GM19438 (cell line): ENCODE measurements around the gene ANKRD17.
"Not testable (repeated sequence)": the region's sequence is repeated elsewhere in the genome, so short reads cannot be mapped to it uniquely, and the experiment has no call there.

Experiments used
- ATAC-seq: cut with Tn5 transposase; IDR thresholded peaks from one replicate; pipeline ENCODE4 v1.9.1; 2021; ENCODE audit warnings: low read depth; ENCODE audit not compliant: unreplicated experiment

ANKRD17 gene

GRCh38 chr4:73247100-73247499 is 11.5 kb downstream of the ANKRD17 start:
- ATAC-seq, result no peak

GRCh38 chr4:73245955-73246354 is 12.6 kb downstream of the ANKRD17 start:
- ATAC-seq, result no peak

GRCh38 chr4:73244945-73245601 is 13.5 kb downstream of the ANKRD17 start:
- ATAC-seq, result no peak

GRCh38 chr4:73237044-73237443 is 21.6 kb downstream of the ANKRD17 start:
- ATAC-seq, result no peak

- no peak for ATAC-seq
These were observed 22.4 kb downstream of the ANKRD17 start for GRCh38 chr4:73236151-73236550.

GRCh38 chr4:73234712-73235111 is 23.9 kb downstream of the ANKRD17 start:
- ATAC-seq, result no peak

- ATAC-seq, result no peak
These were observed 26.8 kb downstream of the ANKRD17 start for GRCh38 chr4:73231518-73232487.

- no peak for ATAC-seq
These were observed 27.6 kb downstream of the ANKRD17 start for GRCh38 chr4:73230865-73231517.

GRCh38 chr4:73228800-73229199 is 29.8 kb downstream of the ANKRD17 start:
- not testable (repeated sequence) for ATAC-seq

- ATAC-seq, result no peak
These were observed 33.7 kb downstream of the ANKRD17 start for GRCh38 chr4:73224886-73225285.

- ATAC-seq, result no peak
These were observed 35.3 kb downstream of the ANKRD17 start for GRCh38 chr4:73223258-73223650.

GRCh38 chr4:73222466-73223257 is 35.9 kb downstream of the ANKRD17 start:
- ATAC-seq, result peak; percentile 98

GRCh38 chr4:73221734-73222133 is 36.9 kb downstream of the ANKRD17 start:
- no peak for ATAC-seq

GRCh38 chr4:73220815-73221214 is 37.8 kb downstream of the ANKRD17 start:
- ATAC-seq, result no peak

GRCh38 chr4:73213916-73214653 is 44.5 kb downstream of the ANKRD17 start:
- ATAC-seq, result no peak

GRCh38 chr4:73212982-73213730 is 45.4 kb downstream of the ANKRD17 start:
- no peak for ATAC-seq

- ATAC-seq, result no peak
These were observed 46.6 kb downstream of the ANKRD17 start for GRCh38 chr4:73211968-73212367.

GRCh38 chr4:73208376-73208775 is 50.2 kb downstream of the ANKRD17 start:
- ATAC-seq, result no peak

GRCh38 chr4:73206236-73206635 is 52.4 kb downstream of the ANKRD17 start:
- ATAC-seq, result no peak
